NCI-H1436 treated with DMSO at 0.1 percent for 48 hours (cell line): ENCODE data around the gene NUDT13.

Experiments used
- DNase-seq: peaks from one replicate; lab custom pipeline; 2025; lab: John Stamatoyannopoulos, UW

Gene NUDT13

GRCh38 chr10:73110345-73110849, at the start of gene NUDT13:
NUDT13 (plus strand) TSS chr10:73110455; CDS start chr10:73114366, 3,911 bp downstream.
- DNase-seq: peak; percentile 55

GRCh38 chr10:73060738-73061635, 49.3 kb upstream of the NUDT13 start:
- DNase-seq: no peak

DNA sequence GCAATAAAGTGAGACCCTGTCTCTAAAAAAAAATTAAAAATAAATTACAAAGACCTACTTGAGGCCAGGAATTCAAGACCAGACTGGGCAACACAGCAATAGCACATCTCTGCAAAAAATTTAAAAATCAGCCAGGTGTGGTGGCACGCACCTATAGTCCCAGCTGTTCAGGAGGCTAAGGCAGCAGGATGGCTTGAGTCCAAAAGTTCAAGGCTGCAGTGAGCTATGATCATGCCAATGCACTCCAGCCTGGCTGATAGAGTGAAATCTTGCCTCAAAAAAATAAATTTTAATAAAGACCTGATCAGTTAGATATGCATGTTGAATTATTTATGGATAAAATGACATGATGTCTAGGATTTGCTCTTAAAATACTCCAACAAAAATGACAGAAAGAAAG, 48.5 kb upstream of the NUDT13 start:
- DNase-seq: no peak

DNA sequence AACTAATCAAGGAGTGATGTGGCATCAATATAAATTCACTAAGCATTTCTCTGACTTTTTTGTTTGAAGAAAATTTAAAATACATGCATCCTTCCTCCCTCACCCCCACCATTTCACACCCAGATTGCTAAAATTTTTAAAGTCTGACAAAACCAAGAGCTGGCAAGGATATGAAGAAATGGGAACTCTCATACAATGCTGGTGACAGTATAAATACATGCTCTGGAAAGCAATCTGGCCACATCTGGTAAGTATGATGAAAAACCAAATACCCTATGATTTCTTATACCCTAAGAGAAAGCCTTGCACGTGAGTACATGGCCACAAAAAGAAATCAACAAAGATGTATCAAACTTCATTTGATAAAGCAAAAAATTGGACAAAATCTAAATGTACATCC, 44.8 kb upstream of the NUDT13 start:
- no peak for DNase-seq

- DNase-seq: no peak
Measured at GRCh38 chr10:73073627-73074026, 36.6 kb upstream of the NUDT13 start.

- no peak for DNase-seq
Measured at GRCh38 chr10:73075829-73076228, 34.4 kb upstream of the NUDT13 start.

- no peak for DNase-seq
Measured at GRCh38 chr10:73076360-73077183, 33.7 kb upstream of the NUDT13 start.

- DNase-seq: no peak
Measured at GRCh38 chr10:73079779-73080541, 30.3 kb upstream of the NUDT13 start.

DNA sequence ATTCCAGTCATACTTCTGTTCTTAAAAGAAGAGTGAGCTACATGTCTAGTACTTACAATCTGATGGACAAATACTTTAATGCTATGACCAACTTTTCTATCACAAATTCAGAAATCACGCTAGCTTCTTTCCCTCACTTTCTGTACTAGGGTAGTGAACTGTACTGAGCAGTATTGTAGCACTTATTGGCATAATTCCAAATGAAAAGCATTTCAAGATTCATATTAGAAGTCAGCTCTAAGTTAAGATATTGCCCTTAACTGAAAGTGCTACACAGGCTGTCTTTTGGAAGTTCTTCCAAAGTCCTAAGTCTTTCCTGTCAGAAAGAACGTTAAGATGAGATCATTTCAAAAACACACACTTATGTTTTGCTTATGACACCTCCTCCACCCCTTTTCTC, 27.0 kb upstream of the NUDT13 start:
- DNase-seq: no peak

GRCh38 chr10:73084209-73084608, 26.0 kb upstream of the NUDT13 start:
- no peak for DNase-seq

- DNase-seq: no peak
Measured at GRCh38 chr10:73086816-73087215, 23.4 kb upstream of the NUDT13 start.

GRCh38 chr10:73088304-73088703, 22.0 kb upstream of the NUDT13 start:
- no peak for DNase-seq

DNA sequence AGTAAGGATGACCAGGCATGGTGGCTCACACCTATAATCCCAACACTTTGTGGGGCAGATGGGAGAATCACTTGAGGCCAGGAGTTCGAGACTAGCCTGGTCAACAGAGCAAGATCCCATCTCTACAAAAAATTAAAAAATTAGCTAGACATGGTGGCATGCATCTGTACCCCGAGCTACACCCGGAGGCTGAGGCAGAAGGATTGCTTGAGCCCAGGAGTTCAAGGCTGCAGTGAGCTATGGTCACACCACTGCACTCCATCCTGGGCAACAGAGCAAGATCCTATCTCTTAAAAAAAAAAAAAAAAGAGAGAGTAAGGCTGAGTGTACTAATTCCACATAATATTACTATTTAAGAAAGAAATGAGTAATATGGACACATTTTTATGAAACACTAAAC, 17.4 kb upstream of the NUDT13 start:
- DNase-seq: no peak

DNA sequence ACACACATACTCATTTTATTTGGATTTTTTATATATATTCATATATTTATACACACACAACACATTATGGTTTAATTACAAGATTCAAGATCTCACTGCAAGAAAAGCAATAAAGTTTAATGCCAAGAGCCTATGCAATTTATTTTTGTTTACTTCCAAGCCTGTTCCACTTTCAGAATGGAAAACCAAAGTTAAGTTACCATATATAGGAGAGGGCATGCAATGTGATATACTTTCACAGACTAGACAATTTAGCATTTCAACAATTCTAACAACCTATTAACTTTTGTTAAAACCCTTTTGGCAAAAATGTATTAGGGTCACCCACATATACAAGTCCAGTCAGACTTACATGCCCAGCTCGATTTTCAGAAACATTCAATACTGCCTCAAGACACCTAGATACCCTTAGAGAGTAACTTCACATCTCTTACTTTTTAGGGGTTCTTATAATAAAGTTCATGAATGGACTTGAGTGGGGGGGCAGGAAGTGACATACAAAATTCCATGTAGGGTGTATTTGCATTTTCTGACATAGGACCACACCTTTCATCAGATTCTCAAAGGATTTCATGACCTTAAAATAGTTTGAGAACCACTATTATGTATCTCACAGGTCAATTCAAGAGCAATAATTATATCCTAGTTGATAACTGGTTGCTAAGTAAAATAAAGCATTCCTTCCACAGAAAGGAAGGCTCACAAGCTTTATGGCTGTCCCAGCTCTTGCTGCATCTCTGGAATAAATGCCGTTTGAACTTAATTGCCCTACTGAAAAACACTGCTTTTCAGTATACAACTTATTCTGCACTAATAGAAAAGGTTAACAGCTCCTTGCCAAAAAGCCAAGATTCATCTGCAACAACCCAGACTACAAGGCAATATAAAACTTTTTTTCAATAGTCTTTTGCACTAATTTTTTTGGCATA, 16.1 kb upstream of the NUDT13 start:
- no peak for DNase-seq

- DNase-seq: no peak
Measured at GRCh38 chr10:73094986-73095480, 15.2 kb upstream of the NUDT13 start.

DNA sequence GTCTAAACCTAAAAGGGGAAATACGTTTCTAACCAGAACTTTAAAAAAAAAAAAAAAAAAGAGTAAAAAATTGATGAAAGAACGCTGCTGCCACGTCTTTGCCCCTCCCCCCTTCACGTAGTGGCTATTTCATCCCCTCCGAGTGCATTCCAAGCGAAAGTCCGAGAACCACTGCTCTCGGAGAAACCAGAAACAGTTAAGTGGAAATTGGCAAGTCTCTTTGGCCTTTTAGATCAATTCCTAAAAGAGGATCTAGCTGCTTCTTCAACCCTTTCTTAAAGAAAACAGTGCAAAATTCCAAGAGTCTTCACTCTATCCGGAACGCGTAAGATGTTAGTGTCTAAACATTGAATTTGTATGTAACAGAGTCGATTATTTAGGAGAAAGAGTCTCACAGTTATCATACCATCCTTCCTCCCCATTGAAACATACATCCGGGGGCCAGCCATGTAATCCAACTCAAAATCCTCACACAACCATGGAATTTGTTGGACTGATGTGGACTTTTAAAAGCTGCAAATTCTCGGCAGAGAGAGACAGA, 14.7 kb upstream of the NUDT13 start:
- no peak for DNase-seq

DNA sequence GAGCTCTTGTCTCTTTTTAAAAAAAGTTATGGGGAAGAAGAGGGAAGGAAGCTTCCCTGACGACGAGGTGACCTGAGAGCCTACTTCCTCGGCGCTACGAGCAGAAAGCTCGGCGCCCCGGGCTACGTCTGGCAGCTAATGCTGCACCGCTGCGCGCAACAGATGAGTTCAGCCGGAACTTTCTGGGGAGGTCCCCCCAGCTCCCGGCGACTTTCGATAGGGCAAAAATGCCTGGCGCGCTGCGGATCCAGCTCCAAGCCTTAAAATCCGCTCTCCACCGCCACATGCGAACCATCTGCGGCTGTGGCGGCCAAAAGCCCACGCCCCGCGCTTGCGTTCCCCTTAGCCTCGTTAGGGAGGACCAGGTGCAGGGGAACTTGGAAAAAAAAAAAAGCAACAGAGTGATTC, 14.2 kb upstream of the NUDT13 start:
- no peak for DNase-seq

GRCh38 chr10:73096449-73097304, 13.6 kb upstream of the NUDT13 start, which contains the start of gene P4HA1:
P4HA1 (minus strand) TSS chr10:73096866; CDS start chr10:73074883, 21,983 bp downstream.
- DNase-seq: peak; percentile 87

DNA sequence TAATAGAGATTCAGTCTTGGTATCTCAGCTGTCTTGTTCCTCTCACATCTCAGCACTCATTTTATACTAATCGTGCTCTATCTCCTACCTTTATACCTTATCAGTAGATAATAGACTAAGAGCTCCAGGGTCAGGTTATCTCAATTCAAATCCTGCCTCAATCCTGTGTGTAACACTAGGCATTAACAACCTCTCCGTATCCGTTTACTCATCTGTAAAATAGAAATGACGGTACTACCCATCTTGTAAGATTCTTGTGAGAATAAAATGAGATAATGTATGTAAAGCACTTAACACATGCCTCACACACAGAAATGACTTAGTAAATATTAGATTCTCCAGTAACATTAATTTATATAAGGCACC, 13.0 kb upstream of the NUDT13 start:
- no peak for DNase-seq
